ENCODE results near the gene COMMD8.
A peak's percentile ranks its signal among the peaks of the same experiment; 100 is the strongest.

COMMD8 gene

DNA sequence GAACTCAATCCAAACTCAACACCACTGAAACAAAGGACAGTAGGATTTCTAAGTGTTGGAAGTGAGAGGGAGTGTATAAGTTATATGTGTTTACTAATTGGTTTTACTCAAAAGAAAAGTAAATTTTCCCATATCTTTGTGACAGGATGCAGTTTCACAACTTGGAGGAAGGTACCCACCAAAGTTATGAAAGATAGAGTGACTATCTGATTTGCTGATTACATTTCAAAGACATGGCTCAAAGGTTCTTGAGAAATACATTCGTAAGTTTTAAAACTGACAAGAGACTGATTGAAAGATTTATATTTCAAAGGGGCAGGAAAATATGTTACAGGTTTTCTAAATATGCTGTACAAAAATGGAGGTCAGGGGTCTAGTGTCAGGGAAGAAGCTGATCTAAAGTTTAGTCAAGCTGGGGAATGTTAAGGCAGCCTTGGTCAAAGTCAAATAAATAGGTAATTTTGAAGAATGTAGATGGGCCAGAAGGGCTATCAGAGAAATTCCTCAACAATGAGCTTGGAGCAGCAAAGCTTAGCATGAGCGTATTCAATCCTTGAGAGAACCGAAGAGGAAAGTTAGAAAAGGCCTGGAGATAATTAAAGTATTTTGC is 9.7 kb upstream of the COMMD8 start:
- DNase-seq (ENCODE audit: low read depth, low spot score) = no peak
- H3K4me1 ChIP-seq (ENCODE audit: control insufficient read depth, insufficient read depth, low read length) = no peaks in the 10 kb centered on the region
- no CpG with 5 or more reads among the region's 3 CpGs for WGBS (ENCODE audit: insufficient coverage, insufficient read length)
- no peak overlapping the region for H3K27ac ChIP-seq (ENCODE audit: low read length)
- no peaks in the 10 kb centered on the region for H3K36me3 ChIP-seq (ENCODE audit: control insufficient read depth, insufficient read depth, low read length)
- no peaks in the 10 kb centered on the region; the same call in 1 of the 2 replicates for H3K27me3 ChIP-seq (ENCODE audit: control insufficient read depth, insufficient read depth, low read length)
- no peaks in the 10 kb centered on the region for H3K9me3 ChIP-seq (ENCODE audit: control insufficient read depth, insufficient read depth, low read length)
- H3K4me3 ChIP-seq (ENCODE audit: low read length) = no peak overlapping the region

DNA sequence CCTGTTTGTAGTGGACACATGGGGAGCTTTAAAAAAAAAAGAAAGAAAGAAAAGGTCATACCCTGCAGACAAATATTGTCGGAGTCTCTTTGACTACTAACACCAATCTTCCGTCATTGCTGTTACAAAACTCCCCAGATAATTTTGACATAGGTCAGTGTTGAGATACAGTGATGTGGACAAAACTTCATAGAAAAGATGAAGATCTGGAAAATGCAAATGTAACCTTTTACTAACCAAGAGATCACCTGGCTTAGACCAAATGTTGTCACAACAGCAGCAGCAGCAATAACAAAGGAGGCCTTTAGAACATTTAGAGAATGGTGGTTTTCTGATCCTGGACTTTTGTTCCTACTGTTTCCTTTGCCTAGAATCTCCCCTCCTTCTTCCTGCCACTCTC is 8.1 kb upstream of the COMMD8 start:
- H3K36me3 ChIP-seq (ENCODE audit: control insufficient read depth, insufficient read depth, low read length) = no peaks in the 10 kb centered on the region
- H3K4me1 ChIP-seq (ENCODE audit: control insufficient read depth, insufficient read depth, low read length) = no peaks in the 10 kb centered on the region
- H3K27me3 ChIP-seq (ENCODE audit: control insufficient read depth, insufficient read depth, low read length) = no peaks in the 10 kb centered on the region; the same call in 1 of the 2 replicates
- no peaks in the 10 kb centered on the region for H3K9me3 ChIP-seq (ENCODE audit: control insufficient read depth, insufficient read depth, low read length)
- no peak for DNase-seq (ENCODE audit: low read depth, low spot score)
- H3K27ac ChIP-seq (ENCODE audit: low read length) = no peak overlapping the region
- no CpG with 5 or more reads among the region's 2 CpGs for WGBS (ENCODE audit: insufficient coverage, insufficient read length)
- H3K4me3 ChIP-seq (ENCODE audit: low read length) = no peak overlapping the region

DNA sequence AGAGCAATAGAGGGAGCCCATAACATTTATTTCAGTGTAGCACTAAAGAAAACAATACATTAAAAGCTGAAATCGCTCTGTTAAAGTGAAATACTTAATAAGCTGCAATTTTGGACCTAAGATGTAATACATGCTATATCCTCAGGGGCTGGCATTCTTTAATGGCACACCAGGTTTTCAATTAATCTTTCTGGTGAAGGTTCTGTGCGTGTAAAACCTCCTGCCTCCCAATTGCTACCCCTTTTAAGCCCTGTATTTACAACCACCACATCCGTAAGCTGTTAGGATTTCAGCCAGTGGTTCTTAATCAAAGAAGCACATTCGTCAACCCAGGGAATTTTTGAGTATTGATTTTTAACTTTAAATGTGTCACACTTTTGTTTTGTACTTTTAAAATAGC is 7.6 kb upstream of the COMMD8 start:
- H3K4me1 ChIP-seq (ENCODE audit: control insufficient read depth, insufficient read depth, low read length) = no peaks in the 10 kb centered on the region
- H3K36me3 ChIP-seq (ENCODE audit: control insufficient read depth, insufficient read depth, low read length) = no peaks in the 10 kb centered on the region
- WGBS (ENCODE audit: insufficient coverage, insufficient read length) = no CpG with 5 or more reads among the region's 4 CpGs

DNA sequence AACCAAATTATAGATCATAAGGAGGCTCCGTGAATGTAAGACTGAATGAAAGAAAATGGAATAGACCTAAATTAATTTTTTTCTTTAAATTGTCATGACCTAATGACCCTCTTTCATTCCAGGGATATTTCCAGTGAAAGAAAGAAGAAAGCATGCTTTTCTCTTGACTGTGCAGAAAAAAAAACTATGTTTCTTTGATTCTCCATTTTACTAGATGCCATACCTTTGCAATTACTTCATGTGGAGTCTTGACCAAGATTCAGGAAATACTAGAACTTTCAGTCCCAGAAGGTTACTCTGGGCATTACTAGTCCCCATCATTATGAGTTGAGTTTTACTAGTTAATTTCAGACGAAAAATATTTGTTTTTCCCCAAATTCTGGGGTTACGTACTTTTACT is 6.4 kb upstream of the COMMD8 start:
- Histone ChIP-seq H3K9me3 (ENCODE audit: control insufficient read depth, insufficient read depth, low read length) (no peaks in the 10 kb centered on the region), H3K27ac (ENCODE audit: low read length) (no peak overlapping the region), H3K36me3 (ENCODE audit: control insufficient read depth, insufficient read depth, low read length) (no peaks in the 10 kb centered on the region), H3K4me1 (ENCODE audit: control insufficient read depth, insufficient read depth, low read length) (no peaks in the 10 kb centered on the region), H3K27me3 (ENCODE audit: control insufficient read depth, insufficient read depth, low read length) (no peaks in the 10 kb centered on the region), H3K4me3 (ENCODE audit: low read length) (no peak overlapping the region)
- no CpG with 5 or more reads among the region's 3 CpGs for WGBS (ENCODE audit: insufficient coverage, insufficient read length)
- no peak for DNase-seq (ENCODE audit: low read depth, low spot score)

More for the DNA sequence above, 7.6 kb upstream of the COMMD8 start:
- H3K9me3 ChIP-seq (ENCODE audit: control insufficient read depth, insufficient read depth, low read length) = no peaks in the 10 kb centered on the region
- no peak overlapping the region for H3K4me3 ChIP-seq (ENCODE audit: low read length)
- DNase-seq (ENCODE audit: low read depth, low spot score) = no peak
- H3K27me3 ChIP-seq (ENCODE audit: control insufficient read depth, insufficient read depth, low read length) = no peaks in the 10 kb centered on the region; the same call in 1 of the 2 replicates
- H3K27ac ChIP-seq (ENCODE audit: low read length) = no peak overlapping the region

DNA sequence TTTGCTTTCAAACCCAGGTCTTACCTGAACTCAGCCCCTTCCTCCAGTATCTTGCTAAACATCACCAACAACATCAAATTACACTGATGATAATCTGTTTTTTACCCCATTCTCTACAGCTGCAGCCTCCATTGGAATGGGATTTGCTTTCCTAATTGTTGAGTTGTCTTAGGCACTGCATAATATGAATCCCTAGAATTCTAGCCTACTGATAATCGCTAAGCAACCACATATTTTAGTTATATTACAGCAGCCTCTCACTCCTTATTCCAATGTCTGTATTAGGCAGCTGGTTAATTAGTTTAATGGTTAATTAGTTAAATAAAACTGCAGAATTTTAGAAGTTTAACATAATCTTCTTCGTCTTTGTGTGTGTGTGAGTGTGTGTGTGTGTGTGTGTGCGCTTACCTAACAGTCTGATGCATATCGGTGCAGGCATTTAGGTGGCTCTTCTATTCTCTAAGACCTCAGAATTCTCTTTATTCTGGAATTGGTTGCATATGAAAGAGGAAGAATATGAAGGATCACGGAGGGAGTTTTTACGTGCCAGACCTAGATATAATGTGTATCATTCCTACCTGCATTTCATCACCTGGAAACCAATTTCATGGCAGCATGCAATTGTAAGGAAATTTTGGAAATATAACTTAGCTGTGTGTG is 5.3 kb upstream of the COMMD8 start:
- no peaks in the 10 kb centered on the region for H3K27me3 ChIP-seq (ENCODE audit: control insufficient read depth, insufficient read depth, low read length)
- no peak overlapping the region for H3K27ac ChIP-seq (ENCODE audit: low read length)
- WGBS (ENCODE audit: insufficient coverage, insufficient read length) = no CpG with 5 or more reads among the region's 6 CpGs
- no peaks in the 10 kb centered on the region for H3K9me3 ChIP-seq (ENCODE audit: control insufficient read depth, insufficient read depth, low read length)
- H3K36me3 ChIP-seq (ENCODE audit: control insufficient read depth, insufficient read depth, low read length) = no peaks in the 10 kb centered on the region
- H3K4me1 ChIP-seq (ENCODE audit: control insufficient read depth, insufficient read depth, low read length) = no peaks in the 10 kb centered on the region
- no peak overlapping the region for H3K4me3 ChIP-seq (ENCODE audit: low read length)
- no peak for DNase-seq (ENCODE audit: low read depth, low spot score)

DNA sequence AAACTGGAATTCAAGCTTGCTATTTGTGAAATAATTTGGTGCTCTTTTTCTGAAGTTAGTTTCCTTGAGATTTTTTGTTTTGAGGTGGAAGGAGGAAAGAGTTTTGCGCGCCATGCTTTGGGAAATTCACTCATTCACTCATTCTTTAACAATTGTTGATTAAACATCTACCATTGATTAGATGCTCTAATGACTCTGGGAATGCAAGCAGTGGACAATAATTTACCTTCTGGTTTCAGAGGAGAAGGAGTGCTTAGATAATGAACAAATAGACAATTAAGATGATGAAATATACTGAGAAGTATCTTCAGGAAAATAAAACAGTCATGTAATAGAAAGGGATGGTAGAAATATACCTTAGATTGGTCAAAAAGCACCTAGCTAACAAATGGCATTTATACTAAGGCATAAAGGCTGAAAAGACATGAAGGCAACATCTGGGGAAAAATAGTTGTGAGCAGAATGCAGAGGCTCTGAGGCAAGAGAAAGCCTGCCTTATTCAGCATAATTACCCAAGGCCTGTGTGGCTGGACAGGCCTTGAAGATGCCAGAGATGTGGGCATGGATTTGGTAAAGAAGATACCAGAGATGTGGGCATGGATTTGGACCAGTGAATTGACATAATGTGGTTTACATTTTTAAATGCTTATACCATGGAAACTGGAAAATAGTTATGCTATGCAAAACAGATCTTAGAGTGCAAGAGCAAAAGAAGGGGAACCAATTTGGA is 2.7 kb upstream of the COMMD8 start:
- H3K27me3 ChIP-seq (ENCODE audit: control insufficient read depth, insufficient read depth, low read length) = no peaks in the 10 kb centered on the region
- no peaks in the 10 kb centered on the region for H3K9me3 ChIP-seq (ENCODE audit: control insufficient read depth, insufficient read depth, low read length)
- H3K4me3 ChIP-seq (ENCODE audit: low read length) = no peak overlapping the region
- no CpG with 5 or more reads among the region's 2 CpGs for WGBS (ENCODE audit: insufficient coverage, insufficient read length)
- H3K27ac ChIP-seq (ENCODE audit: low read length) = no peak overlapping the region
- DNase-seq (ENCODE audit: low read depth, low spot score) = no peak
- no peaks in the 10 kb centered on the region for H3K4me1 ChIP-seq (ENCODE audit: control insufficient read depth, insufficient read depth, low read length)
- H3K36me3 ChIP-seq (ENCODE audit: control insufficient read depth, insufficient read depth, low read length) = no peaks in the 10 kb centered on the region

DNA sequence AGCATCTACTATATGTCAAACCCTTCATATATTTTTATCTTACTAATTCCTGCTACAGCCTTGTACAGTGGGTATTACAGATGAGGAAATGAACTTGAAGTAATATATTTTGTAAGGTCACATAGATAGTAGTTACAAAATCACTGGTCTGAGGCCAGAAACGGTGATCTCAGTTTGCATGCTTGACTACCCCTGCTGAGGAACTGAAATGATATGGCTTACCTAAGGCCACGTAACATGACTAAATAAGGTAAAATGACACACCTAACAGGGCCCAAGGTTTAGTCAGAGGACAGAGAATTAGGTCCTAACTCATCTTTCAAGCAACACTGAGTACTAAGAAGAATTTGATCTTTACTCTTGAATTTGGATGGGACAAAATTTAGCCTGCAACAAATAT is 1.5 kb upstream of the COMMD8 start:
- Histone ChIP-seq H3K4me1 (ENCODE audit: control insufficient read depth, insufficient read depth, low read length) (no peaks in the 10 kb centered on the region), H3K27ac (ENCODE audit: low read length) (no peak overlapping the region), H3K4me3 (ENCODE audit: low read length) (no peak overlapping the region), H3K27me3 (ENCODE audit: control insufficient read depth, insufficient read depth, low read length) (no peaks in the 10 kb centered on the region), H3K9me3 (ENCODE audit: control insufficient read depth, insufficient read depth, low read length) (no peaks in the 10 kb centered on the region), H3K36me3 (ENCODE audit: control insufficient read depth, insufficient read depth, low read length) (no peaks in the 10 kb centered on the region)
- no peak for DNase-seq (ENCODE audit: low read depth, low spot score)
- no CpG with 5 or more reads among the region's 2 CpGs for WGBS (ENCODE audit: insufficient coverage, insufficient read length)

DNA sequence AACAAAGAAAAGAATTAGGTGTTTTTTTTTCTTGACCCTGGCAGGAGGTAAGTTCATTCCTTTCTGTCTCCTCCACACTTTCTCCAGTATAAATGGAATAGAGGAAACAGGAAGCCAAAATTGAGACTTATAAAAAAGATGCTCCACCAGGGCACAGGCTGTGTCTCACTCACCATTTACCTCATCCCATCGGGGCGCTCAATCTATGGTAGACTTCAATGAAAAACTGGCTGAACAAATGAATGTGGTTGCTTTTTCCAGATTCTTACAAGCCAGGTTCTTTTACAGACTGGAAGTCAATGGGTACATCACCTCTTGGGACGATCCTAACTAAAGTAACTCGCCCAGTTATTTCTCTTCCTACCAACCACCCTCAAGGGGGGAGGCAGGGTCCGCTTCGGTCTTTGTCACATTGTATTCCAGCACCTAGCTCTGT is 685 bp downstream of the COMMD8 start:
- Histone ChIP-seq H3K27ac (ENCODE audit: low read length) (no peak overlapping the region), H3K4me3 (ENCODE audit: low read length) (peak overlapping the region; percentile 52; the same call in 1 of the 2 replicates), H3K27me3 (ENCODE audit: control insufficient read depth, insufficient read depth, low read length) (no peaks in the 10 kb centered on the region), H3K9me3 (ENCODE audit: control insufficient read depth, insufficient read depth, low read length) (no peaks in the 10 kb centered on the region), H3K36me3 (ENCODE audit: control insufficient read depth, insufficient read depth, low read length) (no peaks in the 10 kb centered on the region), H3K4me1 (ENCODE audit: control insufficient read depth, insufficient read depth, low read length) (no peaks in the 10 kb centered on the region)
- no CpG with 5 or more reads among the region's 6 CpGs for WGBS (ENCODE audit: insufficient coverage, insufficient read length)
- DNase-seq (ENCODE audit: low read depth, low spot score) = no peak

DNA sequence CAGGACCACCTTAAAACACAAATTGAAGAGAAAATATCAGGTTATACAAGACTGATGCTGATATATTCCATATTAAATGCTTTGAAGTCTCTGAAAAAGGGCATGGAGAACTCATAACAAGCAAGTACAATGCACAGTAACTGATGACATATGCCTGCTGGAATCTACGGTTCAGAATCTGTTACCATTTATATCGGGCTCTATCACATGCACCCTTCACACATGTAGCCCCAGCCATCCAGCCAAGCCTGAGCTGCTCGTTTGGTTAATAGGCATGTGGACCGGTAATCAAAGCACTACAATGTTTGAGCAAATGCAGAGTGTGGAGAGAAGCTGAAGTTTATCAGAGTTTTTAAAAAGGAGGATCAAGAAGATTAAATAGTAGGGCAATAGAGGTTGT is 11.8 kb downstream of the COMMD8 start:
- WGBS (ENCODE audit: insufficient coverage, insufficient read length) = no CpG with 5 or more reads among the region's 4 CpGs
- no peaks in the 10 kb centered on the region for H3K27me3 ChIP-seq (ENCODE audit: control insufficient read depth, insufficient read depth, low read length)
- H3K36me3 ChIP-seq (ENCODE audit: control insufficient read depth, insufficient read depth, low read length) = no peaks in the 10 kb centered on the region
- no peak for DNase-seq (ENCODE audit: low read depth, low spot score)
- no peaks in the 10 kb centered on the region; the same call in 1 of the 2 replicates for H3K9me3 ChIP-seq (ENCODE audit: control insufficient read depth, insufficient read depth, low read length)
- H3K27ac ChIP-seq (ENCODE audit: low read length) = no peak overlapping the region
- no peaks in the 10 kb centered on the region for H3K4me1 ChIP-seq (ENCODE audit: control insufficient read depth, insufficient read depth, low read length)
- no peak overlapping the region for H3K4me3 ChIP-seq (ENCODE audit: low read length)

DNA sequence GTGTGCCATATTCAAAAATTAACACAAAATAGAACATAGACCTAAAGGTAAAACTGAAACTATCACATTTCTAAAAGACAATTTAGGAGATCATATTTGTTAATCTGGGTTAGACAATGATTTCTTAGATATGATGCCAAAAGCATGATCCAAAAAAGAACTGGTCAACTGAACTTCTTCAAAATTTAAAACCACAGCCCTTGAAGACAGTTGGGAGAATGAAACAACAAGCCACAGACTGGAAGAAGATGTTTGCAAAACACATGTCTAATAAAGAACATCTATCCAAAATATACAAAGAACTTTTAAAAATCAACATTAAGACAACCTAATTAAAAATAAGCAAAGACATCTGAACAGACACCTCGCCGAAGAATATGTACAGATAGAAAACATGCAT is 19.5 kb downstream of the COMMD8 start:
- Histone ChIP-seq H3K36me3 (ENCODE audit: control insufficient read depth, insufficient read depth, low read length) (no peaks in the 10 kb centered on the region), H3K4me1 (ENCODE audit: control insufficient read depth, insufficient read depth, low read length) (no peaks in the 10 kb centered on the region), H3K4me3 (ENCODE audit: low read length) (no peak overlapping the region), H3K27ac (ENCODE audit: low read length) (no peak overlapping the region), H3K9me3 (ENCODE audit: control insufficient read depth, insufficient read depth, low read length) (no peaks in the 10 kb centered on the region), H3K27me3 (ENCODE audit: control insufficient read depth, insufficient read depth, low read length) (no peaks in the 10 kb centered on the region)
- DNase-seq (ENCODE audit: low read depth, low spot score) = no peak
- no CpG with 5 or more reads among the region's 2 CpGs for WGBS (ENCODE audit: insufficient coverage, insufficient read length)

Measured in iPS DF 6.9 (cell line).